Panc1 (cell line): ENCODE results near the gene FLT1. TPM values are rescaled to one million over a fixed set of nuclear protein-coding genes. Genes with fewer than 3 reads are reported as not detected.
A peak's percentile ranks its signal among the peaks of the same experiment; 100 is the strongest.

Experiments used
- ATAC-seq: fragments of 200-7000 bp; cut with Tn5 transposase; 2 replicates; pipeline ENCODE4 v1.9.1; 2020; ENCODE audit warnings: mild to moderate bottlenecking, moderate library complexity
- Bru-seq: library from RNA; stranded (reverse); fragments of 400-500 nt; gene quantifications from one replicate; lab custom pipeline; 2021; lab: Mats Ljungman, UMichigan
- BruChase-seq, 2 experiments: library from RNA; stranded (reverse); fragments of 400-500 nt; gene quantifications; one replicate each; lab custom pipeline; 2021; lab: Mats Ljungman, UMichigan
- BruUV-seq: library from RNA; stranded (reverse); fragments of 400-500 nt; replicated peaks from 2 replicates; lab custom pipeline; 2021; lab: Mats Ljungman, UMichigan
- CTCF ChIA-PET: fragments of 300-600 bp; sonication (Branson Sonifier 250); formaldehyde crosslinking; loops from one replicate; lab custom pipeline; 2022; ENCODE audit warnings: antibody characterized with exemption; lab: Charles Lee
- POLR2A ChIA-PET: fragments of 300-600 bp; sonication (Branson Sonifier 250); formaldehyde crosslinking; loops from one replicate; lab custom pipeline; 2022; ENCODE audit warnings: antibody characterized with exemption; lab: Charles Lee
- DNase-seq: peaks from one replicate; pipeline ENCODE4 v3.0.0-alpha.2; 2010; ENCODE audit warnings: low read depth, low spot score
- H3K27ac ChIP-seq: 2 replicates; pipeline ENCODE4 v1.5.1; 2011; ENCODE audit warnings: mild to moderate bottlenecking, low read length, inconsistent platforms
- H3K27me3 ChIP-seq: fragments of 200-500 bp; sonication (Bioruptor generic); 2 replicates; pipeline ENCODE4 v1.6.0; 2014; ENCODE audit warnings: low read length, inconsistent platforms; ENCODE audit not compliant: control insufficient read depth, insufficient read depth
- H3K36me3 ChIP-seq: fragments of 200-500 bp; sonication (Bioruptor generic); 2 replicates; pipeline ENCODE4 v1.5.1; 2014; ENCODE audit warnings: inconsistent platforms, mild to moderate bottlenecking, low read length, moderate library complexity; ENCODE audit not compliant: control insufficient read depth, insufficient read depth
- H3K4me1 ChIP-seq: 2 replicates; pipeline ENCODE4 v1.5.1; 2011; ENCODE audit warnings: inconsistent platforms, mild to moderate bottlenecking, low read length, moderate library complexity; ENCODE audit not compliant: control insufficient read depth, insufficient read depth
- H3K4me3 ChIP-seq, 2 experiments: 2 replicates each; pipeline ENCODE4 v1.5.1; 2011 to 2012; ENCODE audit warnings: low read depth in 2 of 2, low read length in 2 of 2, mild to moderate bottlenecking in 2 of 2, inconsistent platforms in 1 of 2, moderate library complexity in 1 of 2
- H3K9me3 ChIP-seq: fragments of 200-500 bp; sonication (Bioruptor generic); 2 replicates; pipeline ENCODE4 v1.5.1; 2014; ENCODE audit warnings: low read depth, mild to moderate bottlenecking, inconsistent platforms, low read length, moderate library complexity; ENCODE audit not compliant: control insufficient read depth, insufficient read depth
- POLR2AphosphoS5 ChIP-seq: IDR thresholded peaks from 2 replicates; pipeline ENCODE4 v1.6.1; 2012; ENCODE audit warnings: mild to moderate bottlenecking, low read depth, low read length, moderate library complexity
- SIN3A ChIP-seq: IDR thresholded peaks from 2 replicates; pipeline ENCODE4 v1.6.1; 2012; ENCODE audit warnings: low read depth, mild to moderate bottlenecking, low read length, moderate library complexity, borderline replicate concordance; ENCODE audit not compliant: insufficient read depth
- TCF7L2 ChIP-seq: IDR thresholded peaks from 2 replicates; pipeline ENCODE4 v1.6.1; 2011; ENCODE audit warnings: mild to moderate bottlenecking, low read depth, low read length, inconsistent platforms
- in situ Hi-C: cut with HindIII; loops from 2 replicates; pipeline ENCODE4 v1.10.0; 2016; ENCODE audit warnings: low sequenced_read_pairs, low pct_unique_long_range_greater_than_20kb
- intact Hi-C: fragments of 100-400 bp; cut with micrococcal nuclease; formaldehyde crosslinking; loops from one replicate; pipeline ENCODE4 v1.10.0; 2022; ENCODE audit not compliant: unreplicated experiment
- long read RNA-seq: library from polyadenylated mRNA; unstranded; transcript quantifications from one replicate; pipeline ENCODE4 v2.0.0, GENCODE V29; 2021; ENCODE audit not compliant: unreplicated experiment
- polyA plus RNA-seq: library from polyadenylated mRNA; unstranded; fragments of >200 nt; gene quantifications from one replicate; pipeline ENCODE4 v1.2.1, GENCODE V29; 2012; ENCODE audit warnings: missing spikeins; ENCODE audit not compliant: insufficient read length
- total RNA-seq: library from RNA; stranded (reverse); gene quantifications from one replicate; pipeline ENCODE4 v1.2.1, GENCODE V29; 2021; ENCODE audit not compliant: unreplicated experiment
- TF ChIP-seq, protein P1 (sequence below): fragments of 450-650 bp; IDR thresholded peaks from 2 replicates; pipeline ENCODE4 v1.5.1; 2017; ENCODE audit warnings: mild to moderate bottlenecking
- TF ChIP-seq, protein P2 (sequence below), 2 experiments: IDR thresholded peaks; 2 replicates each; pipeline ENCODE4 v1.6.1; 2011 to 2012; ENCODE audit warnings: low read depth in 2 of 2, control low read depth in 1 of 2, low read length in 1 of 2, mild to moderate bottlenecking in 1 of 2, moderate library complexity in 1 of 2; ENCODE audit not compliant: insufficient read depth in 1 of 2

Gene FLT1
- total RNA-seq (0.15 TPM), Bru-seq, nascent RNA (percentile 4 among the genes with signal in this experiment), BruChase-seq, experiment 1, labeled RNA remaining after a 2-hour chase (percentile 3 among the genes with signal in this experiment), BruChase-seq, experiment 2, labeled RNA remaining after a 6-hour chase (percentile 4 among the genes with signal in this experiment)
- polyA plus RNA-seq, result 0.10 TPM
- long read RNA-seq, result 0 reads

GRCh38 chr13:28494778-28495537 is at the start of gene FLT1:
FLT1 (minus strand) TSS chr13:28495128; CDS start chr13:28494843, 285 bp downstream.
- DNase-seq (no peak), ATAC-seq (peak; percentile 77)
- CTCF ChIA-PET, result no interaction called here
- no peaks in the 10 kb centered on the region for H3K9me3 ChIP-seq
- H3K27me3 ChIP-seq, result peaks cover 28% of the 10 kb centered on the region
- no TSS peak for BruUV-seq
- POLR2A ChIA-PET, result no interaction called here
- H3K27ac ChIP-seq, result no peak within 1 kb of the TSS
- TF ChIP-seq, protein P1, sequence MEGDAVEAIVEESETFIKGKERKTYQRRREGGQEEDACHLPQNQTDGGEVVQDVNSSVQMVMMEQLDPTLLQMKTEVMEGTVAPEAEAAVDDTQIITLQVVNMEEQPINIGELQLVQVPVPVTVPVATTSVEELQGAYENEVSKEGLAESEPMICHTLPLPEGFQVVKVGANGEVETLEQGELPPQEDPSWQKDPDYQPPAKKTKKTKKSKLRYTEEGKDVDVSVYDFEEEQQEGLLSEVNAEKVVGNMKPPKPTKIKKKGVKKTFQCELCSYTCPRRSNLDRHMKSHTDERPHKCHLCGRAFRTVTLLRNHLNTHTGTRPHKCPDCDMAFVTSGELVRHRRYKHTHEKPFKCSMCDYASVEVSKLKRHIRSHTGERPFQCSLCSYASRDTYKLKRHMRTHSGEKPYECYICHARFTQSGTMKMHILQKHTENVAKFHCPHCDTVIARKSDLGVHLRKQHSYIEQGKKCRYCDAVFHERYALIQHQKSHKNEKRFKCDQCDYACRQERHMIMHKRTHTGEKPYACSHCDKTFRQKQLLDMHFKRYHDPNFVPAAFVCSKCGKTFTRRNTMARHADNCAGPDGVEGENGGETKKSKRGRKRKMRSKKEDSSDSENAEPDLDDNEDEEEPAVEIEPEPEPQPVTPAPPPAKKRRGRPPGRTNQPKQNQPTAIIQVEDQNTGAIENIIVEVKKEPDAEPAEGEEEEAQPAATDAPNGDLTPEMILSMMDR, result no peak
- TF ChIP-seq POLR2AphosphoS5, result no peak
- TF ChIP-seq, protein P2, sequence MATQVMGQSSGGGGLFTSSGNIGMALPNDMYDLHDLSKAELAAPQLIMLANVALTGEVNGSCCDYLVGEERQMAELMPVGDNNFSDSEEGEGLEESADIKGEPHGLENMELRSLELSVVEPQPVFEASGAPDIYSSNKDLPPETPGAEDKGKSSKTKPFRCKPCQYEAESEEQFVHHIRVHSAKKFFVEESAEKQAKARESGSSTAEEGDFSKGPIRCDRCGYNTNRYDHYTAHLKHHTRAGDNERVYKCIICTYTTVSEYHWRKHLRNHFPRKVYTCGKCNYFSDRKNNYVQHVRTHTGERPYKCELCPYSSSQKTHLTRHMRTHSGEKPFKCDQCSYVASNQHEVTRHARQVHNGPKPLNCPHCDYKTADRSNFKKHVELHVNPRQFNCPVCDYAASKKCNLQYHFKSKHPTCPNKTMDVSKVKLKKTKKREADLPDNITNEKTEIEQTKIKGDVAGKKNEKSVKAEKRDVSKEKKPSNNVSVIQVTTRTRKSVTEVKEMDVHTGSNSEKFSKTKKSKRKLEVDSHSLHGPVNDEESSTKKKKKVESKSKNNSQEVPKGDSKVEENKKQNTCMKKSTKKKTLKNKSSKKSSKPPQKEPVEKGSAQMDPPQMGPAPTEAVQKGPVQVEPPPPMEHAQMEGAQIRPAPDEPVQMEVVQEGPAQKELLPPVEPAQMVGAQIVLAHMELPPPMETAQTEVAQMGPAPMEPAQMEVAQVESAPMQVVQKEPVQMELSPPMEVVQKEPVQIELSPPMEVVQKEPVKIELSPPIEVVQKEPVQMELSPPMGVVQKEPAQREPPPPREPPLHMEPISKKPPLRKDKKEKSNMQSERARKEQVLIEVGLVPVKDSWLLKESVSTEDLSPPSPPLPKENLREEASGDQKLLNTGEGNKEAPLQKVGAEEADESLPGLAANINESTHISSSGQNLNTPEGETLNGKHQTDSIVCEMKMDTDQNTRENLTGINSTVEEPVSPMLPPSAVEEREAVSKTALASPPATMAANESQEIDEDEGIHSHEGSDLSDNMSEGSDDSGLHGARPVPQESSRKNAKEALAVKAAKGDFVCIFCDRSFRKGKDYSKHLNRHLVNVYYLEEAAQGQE (IDR thresholded peaks at IDR 0.05; ENCODE audit: insufficient read depth in 1 of 2, low read depth in 2 of 2, low read length in 1 of 2), result no peak
- no peak for TF ChIP-seq TCF7L2
- no peak for TF ChIP-seq SIN3A
- H3K4me3 ChIP-seq, result peak within 1 kb of the TSS; percentile 24 to 32; a peak in 3 of 4 replicates
- no peaks in the 10 kb centered on the region for H3K36me3 ChIP-seq
- intact Hi-C loops (no loop called here), in situ Hi-C loops (no loop called here)
- no peaks in the 10 kb centered on the region for H3K4me1 ChIP-seq

GRCh38 chr13:28544026-28544425 is 49.1 kb upstream of the FLT1 start:
- no peak overlapping the region for H3K27ac ChIP-seq
- DNase-seq (no peak), ATAC-seq (no peak)
- TF ChIP-seq, protein P2 (IDR thresholded peaks at IDR 0.05; ENCODE audit: insufficient read depth in 1 of 2, low read depth in 2 of 2, low read length in 1 of 2), result no peak
- TF ChIP-seq, protein P1, result no peak
- no TSS peak for BruUV-seq
- ChIA-PET CTCF (no interaction called here), POLR2A (no interaction called here)
- H3K4me3 ChIP-seq, result no peak overlapping the region
- no peaks in the 10 kb centered on the region for H3K36me3 ChIP-seq
- intact Hi-C loops, result no loop called here
- H3K27me3 ChIP-seq, result no peaks in the 10 kb centered on the region
- in situ Hi-C loops, result no loop called here
- no peaks in the 10 kb centered on the region for H3K4me1 ChIP-seq
- H3K9me3 ChIP-seq, result no peaks in the 10 kb centered on the region
